ENCODE measurements around the gene DNAJA3. TPM values are rescaled to one million over a fixed set of nuclear protein-coding genes. Genes with fewer than 3 reads are reported as not detected.

The DNAJA3 gene
- total RNA-seq, 1 experiment from 2014 or later: 93.3 TPM

- BruUV-seq (replicated peaks): no TSS peak
- no peaks in the 10 kb centered on the region for H4K20me1 ChIP-seq (ENCODE audit: insufficient read depth)
- no peak overlapping the region for H3K4me2 ChIP-seq (ENCODE audit: low read length)
- H3K9me2 ChIP-seq (ENCODE audit: insufficient read depth): no peaks in the 10 kb centered on the region
- H3K27me3 ChIP-seq (ENCODE audit: insufficient read depth, low read length): no peaks in the 10 kb centered on the region
- H3K4me1 ChIP-seq (ENCODE audit: control insufficient read depth in 1 of 2, insufficient read depth in 2 of 2, low read length in 2 of 2): peaks cover 10 to 12% of the 10 kb centered on the region in 2 experiments; a peak in 3 of 4 replicates
- H2AFZ ChIP-seq (ENCODE audit: low read depth, low read length, poor library complexity, severe bottlenecking): no peak overlapping the region
- H3K36me3 ChIP-seq (ENCODE audit: control insufficient read depth in 1 of 2, insufficient read depth in 2 of 2, low read length in 2 of 2): no peaks in the 10 kb centered on the region
- H3K79me2 ChIP-seq (ENCODE audit: insufficient read depth, low read length): no peaks in the 10 kb centered on the region
- H3K27ac ChIP-seq (ENCODE audit: low read depth, low read length): no peak overlapping the region
- intact Hi-C loops (cut with micrococcal nuclease): no loop called here
- ChIA-PET POLR2A (no interaction called here), CTCF (interaction anchor here (0.8 kb wide), 1 partner anchor 145 kb away, joined by 4 read pairs; no protein-coding TSS in a partner anchor), RAD21 (ENCODE audit: low non-redundant PET in 1 of 2, low total read pairs in 2 of 2, uncharacterized antibody in 2 of 2, unreplicated experiment in 2 of 2) (no interaction called here)
- no peak for ATAC-seq
- H3K9me3 ChIP-seq (ENCODE audit: control insufficient read depth in 1 of 2, insufficient read depth in 1 of 2, low read depth in 1 of 2, low read length in 2 of 2): no peaks in the 10 kb centered on the region
- no peak overlapping the region for H3K9ac ChIP-seq (ENCODE audit: low read length)
- no peak for DNase-seq (ENCODE audit: low read depth, low spot score)
- TF ChIP-seq ZFX (IDR thresholded peaks at IDR 0.05): no peak
- TF ChIP-seq RAD21 (IDR thresholded peaks at IDR 0.05; ENCODE audit: low read depth): no peak
- no peak for TF ChIP-seq EZH2phosphoT487 (IDR thresholded peaks at IDR 0.05; ENCODE audit: borderline replicate concordance)
- TF ChIP-seq REST (IDR thresholded peaks at IDR 0.05; ENCODE audit: low read depth): no peak
- no peak for TF ChIP-seq FOSL1 (IDR thresholded peaks at IDR 0.05; ENCODE audit: low read depth)
- no peak for TF ChIP-seq ZNF274 (IDR thresholded peaks at IDR 0.05; ENCODE audit: low read depth, low read length)
- TF ChIP-seq CTCF (IDR thresholded peaks at IDR 0.05 in 2 of 3, conservative IDR thresholded peaks at IDR 0.05 in 1 of 3; ENCODE audit: borderline replicate concordance in 1 of 3, insufficient read depth in 1 of 3, low read depth in 2 of 3, low read length in 2 of 3): no peak
- TF ChIP-seq CEBPB (IDR thresholded peaks at IDR 0.05; ENCODE audit: low read depth): no peak
- no peak for TF ChIP-seq ZBTB33 (IDR thresholded peaks at IDR 0.05; ENCODE audit: extremely low read depth, insufficient replicate concordance, low read length)
- no peak overlapping the region for H3K4me3 ChIP-seq (replicated peaks in 1 of 2; ENCODE audit: low read depth in 1 of 2, low read length in 2 of 2)
These were observed 26.5 kb upstream of the DNAJA3 start for GRCh38 chr16:4399001-4399730.
